ENCODE data around the gene ZMPSTE24. TPM values are rescaled to one million over a fixed set of nuclear protein-coding genes. Genes with fewer than 3 reads are reported as not detected.

Gene ZMPSTE24
- total RNA-seq, 1 experiment from 2014 or later = 65.4 TPM

DNA sequence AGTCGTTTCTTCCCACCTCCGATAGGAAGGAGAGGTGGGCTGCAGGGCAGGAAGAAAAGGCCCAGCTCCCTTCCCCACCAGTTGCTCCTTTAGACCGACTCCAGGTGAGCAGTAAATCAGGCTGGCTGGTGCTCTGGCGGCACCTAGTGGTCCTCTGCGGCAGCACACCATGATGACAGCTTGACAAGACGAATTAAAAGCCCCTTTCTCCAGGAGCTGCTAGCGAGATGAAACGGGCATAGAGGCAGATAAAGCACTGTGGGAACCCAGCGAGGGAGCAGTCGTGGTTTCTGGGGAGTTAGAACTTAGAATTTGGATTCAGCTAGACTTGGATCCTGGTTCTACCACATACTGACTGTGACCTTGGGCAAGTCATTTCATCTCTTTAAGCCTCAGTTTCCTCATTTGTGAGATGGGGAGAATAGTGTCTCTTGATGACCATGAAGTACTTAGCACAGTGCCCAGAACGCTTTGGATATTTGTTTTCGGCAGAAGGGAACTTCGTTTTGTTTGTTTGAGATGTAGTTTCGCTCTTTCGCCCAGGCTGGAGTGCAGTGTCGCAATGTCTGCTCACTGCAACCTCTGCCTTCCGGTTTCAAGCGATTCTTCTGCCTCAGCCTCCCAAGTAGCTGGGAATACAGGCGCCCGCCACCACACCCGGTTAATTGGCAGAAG lies 80.8 kb downstream of the ZMPSTE24 start:
- DNase-seq (ENCODE audit: low read depth, low spot score) (peak; percentile 84), ATAC-seq (peak; percentile 93)
- POLR2A ChIA-PET = interaction anchor here (0.5 kb wide), 1 partner anchor 76 kb away, joined by 3 read pairs; no protein-coding TSS in a partner anchor
- no peaks in the 10 kb centered on the region for H3K27me3 ChIP-seq (ENCODE audit: control insufficient read depth, insufficient read depth, low read length)
- TF ChIP-seq POLR2AphosphoS5 (IDR thresholded peaks at IDR 0.05; ENCODE audit: low read depth, low read length) (no peak), CTCF (IDR thresholded peaks at IDR 0.05) (peak; percentile 99)
- TF ChIP-seq, protein P1, sequence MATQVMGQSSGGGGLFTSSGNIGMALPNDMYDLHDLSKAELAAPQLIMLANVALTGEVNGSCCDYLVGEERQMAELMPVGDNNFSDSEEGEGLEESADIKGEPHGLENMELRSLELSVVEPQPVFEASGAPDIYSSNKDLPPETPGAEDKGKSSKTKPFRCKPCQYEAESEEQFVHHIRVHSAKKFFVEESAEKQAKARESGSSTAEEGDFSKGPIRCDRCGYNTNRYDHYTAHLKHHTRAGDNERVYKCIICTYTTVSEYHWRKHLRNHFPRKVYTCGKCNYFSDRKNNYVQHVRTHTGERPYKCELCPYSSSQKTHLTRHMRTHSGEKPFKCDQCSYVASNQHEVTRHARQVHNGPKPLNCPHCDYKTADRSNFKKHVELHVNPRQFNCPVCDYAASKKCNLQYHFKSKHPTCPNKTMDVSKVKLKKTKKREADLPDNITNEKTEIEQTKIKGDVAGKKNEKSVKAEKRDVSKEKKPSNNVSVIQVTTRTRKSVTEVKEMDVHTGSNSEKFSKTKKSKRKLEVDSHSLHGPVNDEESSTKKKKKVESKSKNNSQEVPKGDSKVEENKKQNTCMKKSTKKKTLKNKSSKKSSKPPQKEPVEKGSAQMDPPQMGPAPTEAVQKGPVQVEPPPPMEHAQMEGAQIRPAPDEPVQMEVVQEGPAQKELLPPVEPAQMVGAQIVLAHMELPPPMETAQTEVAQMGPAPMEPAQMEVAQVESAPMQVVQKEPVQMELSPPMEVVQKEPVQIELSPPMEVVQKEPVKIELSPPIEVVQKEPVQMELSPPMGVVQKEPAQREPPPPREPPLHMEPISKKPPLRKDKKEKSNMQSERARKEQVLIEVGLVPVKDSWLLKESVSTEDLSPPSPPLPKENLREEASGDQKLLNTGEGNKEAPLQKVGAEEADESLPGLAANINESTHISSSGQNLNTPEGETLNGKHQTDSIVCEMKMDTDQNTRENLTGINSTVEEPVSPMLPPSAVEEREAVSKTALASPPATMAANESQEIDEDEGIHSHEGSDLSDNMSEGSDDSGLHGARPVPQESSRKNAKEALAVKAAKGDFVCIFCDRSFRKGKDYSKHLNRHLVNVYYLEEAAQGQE (IDR thresholded peaks at IDR 0.05; ENCODE audit: insufficient read depth in 1 of 2, low read depth in 2 of 2, low read length in 1 of 2) = no peak
- CTCF ChIA-PET = interaction anchor here (0.5 to 3.0 kb wide), 15 partner anchors 15 to 1887 kb away, joined by 3 to 37 read pairs (median 4); no protein-coding TSS in a partner anchor
- H3K4me1 ChIP-seq (ENCODE audit: control insufficient read depth, insufficient read depth, low read length) = peaks cover 3% of the 10 kb centered on the region; the same call in 1 of the 2 replicates
- intact Hi-C loops (cut with micrococcal nuclease; ENCODE audit: unreplicated experiment) = loop anchor here (2.0 to 5.0 kb wide), 2 partner anchors 186 to 262 kb away; no protein-coding TSS in a partner anchor
- peak overlapping the region in 1 of 2 experiments; percentile 17; a peak in 2 of 4 replicates for H3K4me3 ChIP-seq (ENCODE audit: low read depth in 2 of 2, low read length in 2 of 2)
- H3K9me3 ChIP-seq (ENCODE audit: control insufficient read depth, insufficient read depth, low read depth, low read length) = no peaks in the 10 kb centered on the region
- H3K36me3 ChIP-seq (ENCODE audit: control insufficient read depth, insufficient read depth, low read length) = no peaks in the 10 kb centered on the region
- H3K27ac ChIP-seq (ENCODE audit: low read length) = no peak overlapping the region
- in situ Hi-C loops (cut with HindIII; ENCODE audit: low pct_unique_long_range_greater_than_20kb, low sequenced_read_pairs) = no loop called here
- no TSS peak for BruUV-seq (replicated peaks)

GRCh38 chr1:40339420-40340323 lies 81.6 kb downstream of the ZMPSTE24 start:
- ATAC-seq (no peak), DNase-seq (ENCODE audit: low read depth, low spot score) (no peak)
- CTCF ChIA-PET = interaction anchor here (0.5 to 3.0 kb wide), 10 partner anchors 14 to 1887 kb away, joined by 3 to 37 read pairs (median 7); no protein-coding TSS in a partner anchor
- POLR2A ChIA-PET = no interaction called here
- H3K36me3 ChIP-seq (ENCODE audit: control insufficient read depth, insufficient read depth, low read length) = no peaks in the 10 kb centered on the region
- no peaks in the 10 kb centered on the region for H3K9me3 ChIP-seq (ENCODE audit: control insufficient read depth, insufficient read depth, low read depth, low read length)
- intact Hi-C loops (cut with micrococcal nuclease; ENCODE audit: unreplicated experiment) = loop anchor here (2.0 to 10.0 kb wide), 3 partner anchors 65 to 262 kb away; no protein-coding TSS in a partner anchor
- peaks cover 3% of the 10 kb centered on the region; the same call in 1 of the 2 replicates for H3K4me1 ChIP-seq (ENCODE audit: control insufficient read depth, insufficient read depth, low read length)
- no peaks in the 10 kb centered on the region for H3K27me3 ChIP-seq (ENCODE audit: control insufficient read depth, insufficient read depth, low read length)
- TF ChIP-seq CTCF (IDR thresholded peaks at IDR 0.05) (no peak), SIN3A (IDR thresholded peaks at IDR 0.05; ENCODE audit: borderline replicate concordance, insufficient read depth, low read depth, low read length) (no peak), TCF7L2 (IDR thresholded peaks at IDR 0.05; ENCODE audit: low read depth, low read length) (no peak), POLR2AphosphoS5 (IDR thresholded peaks at IDR 0.05; ENCODE audit: low read depth, low read length) (no peak)
- TF ChIP-seq, protein P1 (IDR thresholded peaks at IDR 0.05; ENCODE audit: insufficient read depth in 1 of 2, low read depth in 2 of 2, low read length in 1 of 2) = no peak
- no peak overlapping the region for H3K27ac ChIP-seq (ENCODE audit: low read length)
- H3K4me3 ChIP-seq (ENCODE audit: low read depth in 2 of 2, low read length in 2 of 2) = no peak overlapping the region; a peak in 1 of 4 replicates
- in situ Hi-C loops (cut with HindIII; ENCODE audit: low pct_unique_long_range_greater_than_20kb, low sequenced_read_pairs) = no loop called here
- BruUV-seq (replicated peaks) = no TSS peak
